Measurements from ENCODE around the gene PRTFDC1.

PRTFDC1 gene

GRCh38 chr10:24893127-24893526, 59.3 kb downstream of the PRTFDC1 start:
- in situ Hi-C loops (cut with MboI; ENCODE audit: low sequenced_read_pairs, unreplicated experiment) = no loop called here
- DNase-seq (ENCODE audit: low spot score) = no peak
- TF ChIP-seq CTCF (IDR thresholded peaks at IDR 0.05; ENCODE audit: borderline replicate concordance, control extremely low read depth, extremely low read depth, insufficient read depth, missing control alignments) = no peak

- TF ChIP-seq CTCF (IDR thresholded peaks at IDR 0.05; ENCODE audit: borderline replicate concordance, control extremely low read depth, extremely low read depth, insufficient read depth, missing control alignments) = no peak
- in situ Hi-C loops (cut with MboI; ENCODE audit: low sequenced_read_pairs, unreplicated experiment) = no loop called here
- DNase-seq (ENCODE audit: low spot score) = no peak
Measured at GRCh38 chr10:24891823-24892222, 60.6 kb downstream of the PRTFDC1 start.

- no peak for TF ChIP-seq CTCF (IDR thresholded peaks at IDR 0.05; ENCODE audit: borderline replicate concordance, control extremely low read depth, extremely low read depth, insufficient read depth, missing control alignments)
- in situ Hi-C loops (cut with MboI; ENCODE audit: low sequenced_read_pairs, unreplicated experiment) = no loop called here
- no peak for DNase-seq (ENCODE audit: low spot score)
Measured at GRCh38 chr10:24889639-24890038, 62.8 kb downstream of the PRTFDC1 start.

GRCh38 chr10:24887855-24888231, 64.6 kb downstream of the PRTFDC1 start:
- in situ Hi-C loops (cut with MboI; ENCODE audit: low sequenced_read_pairs, unreplicated experiment) = no loop called here
- TF ChIP-seq CTCF (IDR thresholded peaks at IDR 0.05; ENCODE audit: borderline replicate concordance, control extremely low read depth, extremely low read depth, insufficient read depth, missing control alignments) = no peak
- no peak for DNase-seq (ENCODE audit: low spot score)

- in situ Hi-C loops (cut with MboI; ENCODE audit: low sequenced_read_pairs, unreplicated experiment) = no loop called here
- TF ChIP-seq CTCF (IDR thresholded peaks at IDR 0.05; ENCODE audit: borderline replicate concordance, control extremely low read depth, extremely low read depth, insufficient read depth, missing control alignments) = no peak
- no peak for DNase-seq (ENCODE audit: low spot score)
Measured at GRCh38 chr10:24886290-24886680, 66.1 kb downstream of the PRTFDC1 start.

GRCh38 chr10:24885551-24886289, 66.7 kb downstream of the PRTFDC1 start:
- DNase-seq (ENCODE audit: low spot score) = no peak
- in situ Hi-C loops (cut with MboI; ENCODE audit: low sequenced_read_pairs, unreplicated experiment) = no loop called here
- TF ChIP-seq CTCF (IDR thresholded peaks at IDR 0.05; ENCODE audit: borderline replicate concordance, control extremely low read depth, extremely low read depth, insufficient read depth, missing control alignments) = no peak
